GM12875 (cell line): ENCODE data around the gene TRIM39.

Source experiments
- H3K4me3 ChIP-seq: one replicate; pipeline ENCODE4 v1.5.1; 2011; ENCODE audit warnings: low read depth, low read length, control low read depth
- CTCF ChIP-seq: IDR thresholded peaks from 2 replicates; pipeline ENCODE4 v1.5.1; 2011; ENCODE audit warnings: low read depth, mild to moderate bottlenecking, control low read depth, inconsistent platforms, low read length, moderate library complexity, borderline replicate concordance; ENCODE audit not compliant: insufficient read depth

The TRIM39 gene

GRCh38 chr6:30341728-30342127, 15.0 kb downstream of the TRIM39 start:
- no peak for TF ChIP-seq CTCF
- H3K4me3 ChIP-seq: no peak overlapping the region

- no peak overlapping the region for H3K4me3 ChIP-seq
- TF ChIP-seq CTCF: no peak
Observed at GRCh38 chr6:30344191-30344867, 17.6 kb downstream of the TRIM39 start.

- TF ChIP-seq CTCF: no peak
- peak within 1 kb of the TSS; percentile 74 for H3K4me3 ChIP-seq
Observed at GRCh38 chr6:30344868-30345671, 18.3 kb downstream of the TRIM39 start, which contains the start of gene RPP21. TSS of gene RPP21 (plus strand) at chr6:30345156. CDS start at chr6:30345172, 16 bp downstream.

GRCh38 chr6:30345852-30346251, 19.1 kb downstream of the TRIM39 start:
- no peak overlapping the region for H3K4me3 ChIP-seq
- no peak for TF ChIP-seq CTCF

GRCh38 chr6:30348957-30349356, 22.2 kb downstream of the TRIM39 start:
- no peak for TF ChIP-seq CTCF
- no peak overlapping the region for H3K4me3 ChIP-seq

GRCh38 chr6:30349421-30350177, 22.9 kb downstream of the TRIM39 start:
- no peak for TF ChIP-seq CTCF

GRCh38 chr6:30350524-30350923, 23.8 kb downstream of the TRIM39 start:
- TF ChIP-seq CTCF: no peak
- H3K4me3 ChIP-seq: no peak overlapping the region

More at GRCh38 chr6:30349421-30350177, 22.9 kb downstream of the TRIM39 start:
- no peak overlapping the region for H3K4me3 ChIP-seq
